IMR-90 (cell line): ENCODE measurements around the gene DHX9. TPM values are rescaled to one million over a fixed set of nuclear protein-coding genes. Genes with fewer than 3 reads are reported as not detected.

Source experiments
- ATAC-seq: fragments of 200-7000 bp; cut with Tn5 transposase; 2 replicates; pipeline ENCODE4 v1.9.1; 2020; ENCODE audit warnings: low read depth, mild to moderate bottlenecking, moderate library complexity
- BruUV-seq: library from RNA; stranded (reverse); fragments of 400-500 nt; replicated peaks from 2 replicates; lab custom pipeline; 2021; lab: Mats Ljungman, UMichigan
- CTCF ChIA-PET: fragments of 300-600 bp; formaldehyde crosslinking; extraction: SDS; loops from one replicate; lab custom pipeline; 2021; ENCODE audit warnings: antibody characterized with exemption; lab: Yijun Ruan, JAX
- POLR2A ChIA-PET: fragments of 300-600 bp; sonication (Branson Sonifier 250); formaldehyde crosslinking; loops from one replicate; lab custom pipeline; 2022; ENCODE audit warnings: antibody characterized with exemption; ENCODE audit not compliant: unreplicated experiment; lab: Charles Lee
- DNase-seq: peaks from one replicate; pipeline ENCODE4 v3.0.0; 2013
- H2AFZ ChIP-seq: replicated peaks from 2 replicates; pipeline ENCODE3; 2013; ENCODE audit warnings: low read length, mild to moderate bottlenecking; ENCODE audit not compliant: poor library complexity
- H2AK5ac ChIP-seq: 2 replicates; pipeline ENCODE4 v1.6.1; 2013; ENCODE audit warnings: low read depth, low read length, inconsistent platforms
- H2AK9ac ChIP-seq: replicated peaks from 2 replicates; pipeline ENCODE3; 2013; ENCODE audit warnings: mild to moderate bottlenecking, low read depth, low read length, moderate library complexity; ENCODE audit not compliant: poor library complexity
- H2BK120ac ChIP-seq: 2 replicates; pipeline ENCODE4 v1.6.1; 2013; ENCODE audit warnings: low read depth, low read length, inconsistent platforms
- H2BK15ac ChIP-seq: 3 replicates; pipeline ENCODE4 v1.6.1; 2013; ENCODE audit warnings: low read depth, low read length, inconsistent platforms
- H2BK20ac ChIP-seq: 2 replicates; pipeline ENCODE4 v1.6.1; 2013; ENCODE audit warnings: low read depth, mild to moderate bottlenecking, inconsistent platforms, low read length, moderate library complexity
- H2BK5ac ChIP-seq: 2 replicates; pipeline ENCODE4 v1.6.1; 2013; ENCODE audit warnings: mild to moderate bottlenecking, low read depth, low read length, inconsistent platforms; ENCODE audit not compliant: poor library complexity, severe bottlenecking
- H3K14ac ChIP-seq: replicated peaks from 2 replicates; pipeline ENCODE4 v1.6.1; 2013; ENCODE audit warnings: low read depth, low read length, inconsistent platforms
- H3K18ac ChIP-seq: 2 replicates; pipeline ENCODE4 v1.6.1; 2013; ENCODE audit warnings: low read depth, low read length, control low read depth
- H3K23ac ChIP-seq: 2 replicates; pipeline ENCODE4 v1.6.1; 2013; ENCODE audit warnings: low read depth, low read length, inconsistent platforms
- H3K27ac ChIP-seq: 2 replicates; pipeline ENCODE4 v1.5.1; 2013; ENCODE audit warnings: mild to moderate bottlenecking, control low read depth, low read length; ENCODE audit not compliant: insufficient read depth
- H3K27me3 ChIP-seq: 2 replicates; pipeline ENCODE4 v1.6.1; 2013; ENCODE audit warnings: low read length; ENCODE audit not compliant: control insufficient read depth, insufficient read depth
- H3K36me3 ChIP-seq: 2 replicates; pipeline ENCODE4 v1.6.1; 2013; ENCODE audit warnings: low read length, mixed read lengths; ENCODE audit not compliant: control insufficient read depth, insufficient read depth
- H3K4ac ChIP-seq: 2 replicates; pipeline ENCODE4 v1.6.1; 2013; ENCODE audit warnings: low read depth, low read length, inconsistent platforms
- H3K4me1 ChIP-seq: 2 replicates; pipeline ENCODE4 v1.6.1; 2013; ENCODE audit warnings: low read length, mixed read lengths; ENCODE audit not compliant: control insufficient read depth, insufficient read depth
- H3K4me2 ChIP-seq: 2 replicates; pipeline ENCODE4 v1.6.1; 2013; ENCODE audit warnings: low read depth, mild to moderate bottlenecking, control low read depth, low read length, moderate library complexity
- H3K4me3 ChIP-seq: 2 replicates; pipeline ENCODE4 v1.5.1; 2013; ENCODE audit warnings: low read depth, mild to moderate bottlenecking, control low read depth, low read length, moderate library complexity; ENCODE audit not compliant: insufficient read depth
- H3K56ac ChIP-seq: 2 replicates; pipeline ENCODE4 v1.6.1; 2013; ENCODE audit warnings: low read length, inconsistent platforms; ENCODE audit not compliant: insufficient read depth; ENCODE audit errors: extremely low read depth
- H3K79me1 ChIP-seq, 2 experiments: 2 replicates each; pipeline ENCODE4 v1.6.1; 2013; ENCODE audit warnings: low read length in 2 of 2, inconsistent platforms in 1 of 2, low read depth in 1 of 2
- H3K9ac ChIP-seq: 2 replicates; pipeline ENCODE4 v1.6.1; 2013; ENCODE audit warnings: low read depth, low read length, control low read depth
- H3K9me1 ChIP-seq: 2 replicates; pipeline ENCODE4 v1.6.1; 2013; ENCODE audit warnings: low read length, inconsistent platforms; ENCODE audit not compliant: insufficient read depth
- H3K9me3 ChIP-seq: 2 replicates; pipeline ENCODE4 v1.6.1; 2013; ENCODE audit warnings: low read length; ENCODE audit not compliant: control insufficient read depth, insufficient read depth
- H4K20me1 ChIP-seq: 2 replicates; pipeline ENCODE4 v1.6.1; 2013; ENCODE audit warnings: low read length, inconsistent platforms; ENCODE audit not compliant: insufficient read depth
- H4K5ac ChIP-seq: 2 replicates; pipeline ENCODE4 v1.6.1; 2013; ENCODE audit warnings: mild to moderate bottlenecking, low read depth, low read length, control low read depth
- H4K8ac ChIP-seq, 2 experiments: 2 replicates each; pipeline ENCODE4 v1.6.1; 2013; ENCODE audit warnings: low read depth in 2 of 2, low read length in 2 of 2, control low read depth in 1 of 2, inconsistent platforms in 1 of 2
- H4K91ac ChIP-seq: 2 replicates; pipeline ENCODE4 v1.6.1; 2013; ENCODE audit warnings: low read depth, low read length, inconsistent platforms; ENCODE audit not compliant: insufficient read depth
- SMC3 ChIP-seq: fragments of 150-350 bp; IDR thresholded peaks from 2 replicates; pipeline ENCODE4 v1.6.1; 2016; ENCODE audit warnings: low read depth, mild to moderate bottlenecking, antibody characterized with exemption, low read length, moderate library complexity
- WGBS, 2 experiments: methylation state at CpG; one replicate each; pipeline versions ENCODE4 v1.1.5 to v1.1.7; 2013; ENCODE audit warnings: missing lambda C conversion rate in 2 of 2; ENCODE audit not compliant: insufficient read length in 1 of 2; ENCODE audit errors: extremely low coverage in 2 of 2; 5-methylcytosine and 5-hydroxymethylcytosine counted together
- dilution Hi-C: fragments of 300-500 bp; cut with HindIII; formaldehyde crosslinking; loops from one replicate; pipeline ENCODE4 v1.14.3; 2018; ENCODE audit warnings: low sequenced_read_pairs; ENCODE audit not compliant: unreplicated experiment
- in situ Hi-C: fragments of 300-500 bp; cut with MboI; formaldehyde crosslinking; loops from 3 replicates; pipeline ENCODE4 v1.14.3; 2019; ENCODE audit warnings: low sequenced_read_pairs, inconsistent platforms, mixed read lengths
- intact Hi-C: fragments of 100-400 bp; cut with micrococcal nuclease; formaldehyde crosslinking; loops from 2 replicates; pipeline ENCODE4 v1.10.0; 2022
- polyA plus RNA-seq, 3 experiments: library from polyadenylated mRNA; depleted of rRNA; stranded (reverse); fragments of >200 nt; gene quantifications; 2 replicates each; pipeline ENCODE4 v1.2.3, GENCODE V29; 2012; ENCODE audit warnings: low replicate concordance in 1 of 3
- total RNA-seq: library from RNA; depleted of rRNA; stranded (reverse); fragments of >200 nt; gene quantifications from 2 replicates; pipeline ENCODE4 v1.2.3, GENCODE V29; 2012

Gene DHX9
- total and polyA plus RNA-seq, 2 of the 4 experiments (the other 2 are of a cell fraction): 119 to 211 TPM

DNA sequence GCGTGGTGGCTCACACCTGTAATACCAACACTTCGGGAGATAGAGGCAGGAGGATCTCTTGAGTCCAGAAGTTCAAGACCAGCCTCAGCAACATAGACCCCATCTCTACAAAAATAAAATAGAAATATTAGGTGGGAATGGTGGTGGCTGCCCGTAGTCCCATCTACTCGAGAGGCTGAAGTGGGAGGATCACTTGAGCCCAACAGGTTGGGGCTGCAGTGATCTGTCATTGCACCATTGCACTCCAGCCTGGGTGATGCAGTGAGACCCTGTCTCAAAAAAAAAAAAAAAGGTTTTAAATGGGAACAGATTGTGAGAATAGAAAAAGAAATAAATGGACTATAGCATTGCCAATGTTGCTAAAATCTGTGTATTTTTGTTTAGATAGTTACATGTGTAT, 11.2 kb downstream of the DHX9 start:
- no peak overlapping the region for H3K14ac ChIP-seq

More for the DNA sequence above, 11.2 kb downstream of the DHX9 start:
- no peak for TF ChIP-seq SMC3
- Histone ChIP-seq H3K56ac (no peak overlapping the region), H3K4ac (no peak overlapping the region), H3K36me3 (peaks cover 50% of the 10 kb centered on the region), H4K91ac (no peak overlapping the region), H3K27me3 (no peaks in the 10 kb centered on the region), H2BK5ac (no peak overlapping the region), H2BK20ac (no peak overlapping the region), H3K9me3 (no peaks in the 10 kb centered on the region), H4K20me1 (peaks cover 71% of the 10 kb centered on the region), H3K4me2 (no peak overlapping the region), H3K27ac (no peak overlapping the region), H2BK120ac (no peak overlapping the region), H3K23ac (no peak overlapping the region), H2BK15ac (no peak overlapping the region), H2AK9ac (no peak overlapping the region), H3K18ac (no peak overlapping the region), H3K4me1 (no peaks in the 10 kb centered on the region), H3K9me1 (peaks cover 9% of the 10 kb centered on the region; the same call in 1 of the 2 replicates), H2AK5ac (no peak overlapping the region), H3K4me3 (no peak overlapping the region), H2AFZ (no peak overlapping the region), H3K9ac (no peak overlapping the region), H4K8ac (no peak overlapping the region), H4K5ac (no peak overlapping the region), H3K79me1 (peaks cover 23 to 51% of the 10 kb centered on the region in 2 experiments)
- intact Hi-C loops: no loop called here
- WGBS, 2 experiments: no CpG with 5 or more reads among the region's 4 CpGs
- in situ Hi-C loops: no loop called here
- BruUV-seq: no TSS peak
- ATAC-seq (no peak), DNase-seq (no peak)
- CTCF ChIA-PET: no interaction called here
- dilution Hi-C loops: no loop called here
- POLR2A ChIA-PET: no interaction called here
